ENCODE measurements around the gene SLC6A12. TPM values are rescaled to one million over a fixed set of nuclear protein-coding genes. Genes with fewer than 3 reads are reported as not detected.
A peak's percentile ranks its signal among the peaks of the same experiment; 100 is the strongest.

SLC6A12 gene
- total RNA-seq, 6 experiments from 2014 or later = 8.2 to 114 (median 26.5) TPM

- TF ChIP-seq CTCF (IDR thresholded peaks at IDR 0.05) (no peak), POLR2A (IDR thresholded peaks at IDR 0.05) (no peak)
- Histone ChIP-seq H3K9me3 (no peaks in the 10 kb centered on the region), H3K4me3 (no peak overlapping the region), H3K36me3 (no peaks in the 10 kb centered on the region), H3K27me3 (no peaks in the 10 kb centered on the region), H3K27ac (peak overlapping the region in 1 of 3 donors; percentile 15), H3K4me1 (peaks cover 0 to 26% (median 0%) of the 10 kb centered on the region in 4 donors)
- WGBS (ENCODE audit: insufficient coverage, low coverage, low lambda C conversion rate, missing lambda C conversion rate) = 95% methylated on average over 9 of the region's 10 CpGs
- ATAC-seq (no peak), DNase-seq (no peak)
- intact Hi-C loops (cut with DNase I) = no loop called here
These were observed 21.0 kb upstream of the SLC6A12 start for GRCh38 chr12:234891-235415.

- Histone ChIP-seq H3K4me1 (peaks cover 0 to 26% (median 0%) of the 10 kb centered on the region in 4 donors), H3K4me3 (no peak overlapping the region), H3K27ac (no peak overlapping the region), H3K9me3 (no peaks in the 10 kb centered on the region), H3K27me3 (no peaks in the 10 kb centered on the region), H3K36me3 (no peaks in the 10 kb centered on the region)
- no peak for TF ChIP-seq CTCF (IDR thresholded peaks at IDR 0.05)
- TF ChIP-seq POLR2A (IDR thresholded peaks at IDR 0.05) = no peak
- whole genome bisulfite sequencing (ENCODE audit: insufficient coverage, low coverage, low lambda C conversion rate, missing lambda C conversion rate) = 80% methylated on average over 7 of the region's 7 CpGs
- intact Hi-C loops (cut with DNase I) = no loop called here
- DNase-seq (no peak), ATAC-seq (no peak)
These were observed 20.1 kb upstream of the SLC6A12 start for GRCh38 chr12:234019-234418.

GRCh38 chr12:233615-233968 lies 19.6 kb upstream of the SLC6A12 start:
- Histone ChIP-seq H3K27ac (no peak overlapping the region), H3K4me1 (peaks cover 0 to 26% (median 0%) of the 10 kb centered on the region in 4 donors), H3K4me3 (no peak overlapping the region), H3K27me3 (no peaks in the 10 kb centered on the region), H3K36me3 (no peaks in the 10 kb centered on the region), H3K9me3 (no peaks in the 10 kb centered on the region)
- intact Hi-C loops (cut with DNase I) = no loop called here
- 63% methylated on average over 3 of the region's 3 CpGs for WGBS (ENCODE audit: insufficient coverage, low coverage, low lambda C conversion rate, missing lambda C conversion rate)
- no peak for TF ChIP-seq POLR2A (IDR thresholded peaks at IDR 0.05)
- TF ChIP-seq CTCF (IDR thresholded peaks at IDR 0.05) = no peak
- no peak for ATAC-seq
- DNase-seq = no peak

- intact Hi-C loops (cut with DNase I) = no loop called here
- 43% methylated on average over 6 of the region's 19 CpGs for WGBS (ENCODE audit: insufficient coverage, low coverage, low lambda C conversion rate, missing lambda C conversion rate)
- H3K27ac ChIP-seq = no peak overlapping the region
- ATAC-seq (peak in 2 of 4 donors; percentile 2 to 6), DNase-seq (no peak)
- H3K36me3 ChIP-seq = peaks cover 0 to 3% (median 0%) of the 10 kb centered on the region in 4 donors
- H3K4me3 ChIP-seq = no peak overlapping the region
- no peaks in the 10 kb centered on the region for H3K27me3 ChIP-seq
- peaks cover 0 to 21% (median 0%) of the 10 kb centered on the region in 4 donors for H3K4me1 ChIP-seq
- H3K9me3 ChIP-seq = no peaks in the 10 kb centered on the region
- TF ChIP-seq CTCF (IDR thresholded peaks at IDR 0.05) = no peak
- TF ChIP-seq POLR2A (IDR thresholded peaks at IDR 0.05) = no peak
These were observed 19.0 kb upstream of the SLC6A12 start for GRCh38 chr12:232731-233614.
